Renal cortical epithelial cell (primary cell): Measurements from ENCODE around the gene CTSH. TPM values are rescaled to one million over a fixed set of nuclear protein-coding genes. Genes with fewer than 3 reads are reported as not detected.
A peak's percentile ranks its signal among the peaks of the same experiment; 100 is the strongest.

Experiments used
- DNase-seq: peaks from one replicate; pipeline ENCODE4 v3.0.0-alpha.2; 2011; ENCODE audit warnings: low read depth
- total RNA-seq: library from RNA; depleted of rRNA; stranded (reverse); fragments of >200 nt; gene quantifications from 2 replicates; pipeline ENCODE4 v1.2.3, GENCODE V29; 2014

The CTSH gene
- total RNA-seq, 1 donor from 2014 or later: 103 TPM

- no peak for DNase-seq
Observed at GRCh38 chr15:78977591-78978347, 32.9 kb upstream of the CTSH start.

DNA sequence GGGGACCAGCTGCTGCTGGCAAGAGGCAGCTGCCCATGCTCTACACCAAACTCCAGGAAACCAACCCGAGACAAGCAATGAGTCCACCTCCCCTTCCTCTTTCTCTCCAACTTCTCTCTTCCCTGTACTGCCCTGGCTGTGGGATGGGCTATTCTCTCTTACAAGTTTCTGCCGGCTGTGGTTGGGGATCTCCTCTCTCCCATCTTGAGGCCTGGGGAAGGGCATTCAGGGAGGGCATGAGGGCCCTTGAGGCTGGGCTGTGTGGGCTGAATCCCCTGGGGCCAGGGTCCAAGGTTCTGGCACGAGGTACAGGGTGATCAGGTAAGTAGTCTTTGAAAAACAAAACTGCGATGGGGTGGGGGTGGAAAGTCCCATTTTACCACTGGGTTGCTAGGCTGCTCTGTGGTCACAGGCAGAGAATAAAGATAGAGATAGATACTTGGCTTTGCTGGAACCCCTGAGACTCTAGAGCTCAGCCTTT is 32.3 kb upstream of the CTSH start:
- DNase-seq: no peak

DNA sequence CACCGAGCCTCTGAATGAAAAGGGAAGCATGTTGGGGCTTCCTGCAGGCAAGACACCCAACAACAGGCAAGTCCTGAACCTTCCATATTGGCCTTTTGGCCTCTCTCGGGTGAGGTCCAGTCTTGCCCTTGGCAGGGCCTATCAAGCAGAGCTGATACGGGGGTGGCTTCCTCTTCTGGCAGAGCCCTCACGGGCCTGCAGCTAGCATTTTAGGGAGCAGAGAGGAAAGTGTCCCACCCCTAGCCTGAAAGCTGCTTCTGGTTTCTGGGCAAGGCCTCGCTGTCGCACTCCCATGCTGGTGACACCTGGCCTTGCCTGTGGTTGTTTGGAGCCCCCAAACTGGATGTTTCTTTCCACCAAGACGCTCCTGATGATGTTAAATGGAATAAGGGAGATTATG is 31.8 kb upstream of the CTSH start:
- no peak for DNase-seq

GRCh38 chr15:78974272-78974918 is 29.5 kb upstream of the CTSH start:
- DNase-seq: no peak

- no peak for DNase-seq
Observed at GRCh38 chr15:78969687-78970349, 25.0 kb upstream of the CTSH start.

DNA sequence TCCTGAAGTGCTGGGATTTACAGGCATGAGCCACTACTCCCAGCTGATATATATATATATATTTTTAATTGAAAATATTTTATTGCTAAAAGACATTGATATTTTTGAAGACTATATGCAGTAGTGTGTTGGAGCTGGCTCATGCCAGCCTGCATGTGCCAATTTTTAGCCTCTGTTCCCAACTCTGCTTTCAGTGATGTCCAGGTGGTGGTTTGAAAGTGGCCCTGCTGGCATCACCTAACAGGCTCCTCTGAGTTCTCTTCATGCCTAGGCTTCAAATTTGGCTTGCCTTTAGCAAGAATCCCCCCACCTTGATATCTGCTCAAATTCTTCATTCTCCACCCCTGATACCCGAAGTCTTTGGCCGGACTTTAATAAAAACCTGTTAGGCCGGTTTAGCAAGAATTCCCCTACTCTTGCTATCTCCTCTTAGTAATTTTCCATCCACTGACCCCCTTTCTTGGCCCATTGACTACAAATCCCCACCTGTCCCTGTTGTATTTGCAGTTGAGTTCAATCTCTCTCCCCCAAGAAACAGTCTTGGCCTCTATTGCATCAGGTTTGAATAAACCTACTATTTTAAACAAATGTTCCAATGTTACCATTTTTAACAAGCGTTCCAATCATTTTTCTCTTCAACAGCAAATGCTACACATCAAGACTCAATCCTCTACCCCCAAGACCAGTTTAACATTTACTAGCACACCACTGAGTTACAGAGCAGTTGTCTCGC is 23.9 kb upstream of the CTSH start:
- DNase-seq: no peak

GRCh38 chr15:78968114-78968513 is 23.3 kb upstream of the CTSH start:
- no peak for DNase-seq

DNA sequence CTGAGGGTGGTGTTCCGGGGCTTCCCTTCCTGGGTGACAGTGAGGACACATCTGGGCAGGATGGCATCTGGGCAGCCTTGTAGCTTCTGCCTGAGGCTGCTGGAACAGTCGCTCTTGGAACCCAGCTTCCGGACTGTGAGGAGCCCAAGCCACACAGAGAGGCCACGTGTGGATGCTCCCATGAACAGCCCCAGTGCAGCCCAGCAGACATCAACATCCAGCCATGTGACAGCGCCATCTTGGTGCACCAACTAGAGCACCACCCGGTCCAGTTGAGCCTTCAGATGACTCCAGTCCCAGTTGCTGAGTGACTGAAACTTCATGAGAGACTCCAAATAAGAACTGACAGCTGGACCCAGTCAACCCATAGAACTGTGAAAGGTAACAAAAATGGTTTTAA is 15.5 kb upstream of the CTSH start:
- no peak for DNase-seq

- DNase-seq: no peak
Observed at GRCh38 chr15:78959360-78959759, 14.5 kb upstream of the CTSH start.

DNA sequence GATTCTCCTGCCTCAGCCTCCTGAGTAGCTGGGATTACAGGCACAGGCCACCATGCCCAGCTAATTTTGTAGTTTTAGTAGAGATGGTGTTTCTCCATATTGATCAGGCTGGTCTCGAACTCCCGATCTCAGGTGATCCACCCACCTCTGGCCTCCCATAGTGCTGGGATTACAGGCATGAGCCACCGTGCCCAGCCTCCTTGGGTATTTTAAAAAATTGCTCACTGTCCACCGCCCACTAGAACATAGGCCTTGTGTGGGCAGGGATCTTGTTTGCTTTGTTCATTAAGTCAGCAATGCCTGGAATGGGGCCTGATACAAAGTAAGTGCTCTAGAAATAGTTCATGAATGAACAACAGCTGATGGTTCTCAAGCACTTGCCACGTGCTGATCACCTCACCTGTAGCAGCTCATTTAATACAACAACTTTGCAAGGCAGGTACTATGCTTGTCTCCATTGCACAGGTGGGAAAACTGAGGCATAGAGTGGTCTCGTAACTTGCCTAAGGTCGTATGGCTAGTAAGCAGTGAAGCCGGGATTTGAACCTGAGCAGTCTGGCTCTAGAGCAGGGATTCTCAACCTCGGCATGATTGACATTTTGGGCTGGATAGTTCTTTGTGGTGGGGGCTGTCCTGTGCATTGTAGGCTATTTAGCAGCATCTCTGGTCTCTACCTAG is 12.7 kb upstream of the CTSH start:
- DNase-seq: no peak

DNA sequence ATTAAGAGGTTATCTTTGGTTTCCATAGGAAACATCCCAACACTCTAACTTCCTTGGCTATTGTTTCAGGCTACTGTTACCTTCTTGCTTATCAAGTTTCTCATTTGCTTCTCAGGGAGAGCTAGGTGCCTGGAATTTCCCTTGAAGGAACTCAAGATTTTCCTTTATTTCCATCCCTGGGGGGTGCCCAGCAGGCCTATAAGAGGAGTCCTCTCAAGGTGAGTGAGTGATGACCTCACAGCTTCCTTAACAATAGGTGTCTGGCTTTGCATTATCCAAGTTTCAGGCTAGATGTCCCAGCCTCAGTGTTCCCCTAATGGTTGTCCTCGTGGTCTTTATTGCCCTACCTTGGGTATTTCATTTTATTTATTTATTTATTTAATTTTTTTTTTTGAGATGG is 12.1 kb upstream of the CTSH start:
- no peak for DNase-seq

GRCh38 chr15:78955355-78955754 is 10.5 kb upstream of the CTSH start:
- DNase-seq: no peak

- peak; percentile 88 for DNase-seq
Observed at GRCh38 chr15:78951841-78952238, 7.0 kb upstream of the CTSH start.

DNA sequence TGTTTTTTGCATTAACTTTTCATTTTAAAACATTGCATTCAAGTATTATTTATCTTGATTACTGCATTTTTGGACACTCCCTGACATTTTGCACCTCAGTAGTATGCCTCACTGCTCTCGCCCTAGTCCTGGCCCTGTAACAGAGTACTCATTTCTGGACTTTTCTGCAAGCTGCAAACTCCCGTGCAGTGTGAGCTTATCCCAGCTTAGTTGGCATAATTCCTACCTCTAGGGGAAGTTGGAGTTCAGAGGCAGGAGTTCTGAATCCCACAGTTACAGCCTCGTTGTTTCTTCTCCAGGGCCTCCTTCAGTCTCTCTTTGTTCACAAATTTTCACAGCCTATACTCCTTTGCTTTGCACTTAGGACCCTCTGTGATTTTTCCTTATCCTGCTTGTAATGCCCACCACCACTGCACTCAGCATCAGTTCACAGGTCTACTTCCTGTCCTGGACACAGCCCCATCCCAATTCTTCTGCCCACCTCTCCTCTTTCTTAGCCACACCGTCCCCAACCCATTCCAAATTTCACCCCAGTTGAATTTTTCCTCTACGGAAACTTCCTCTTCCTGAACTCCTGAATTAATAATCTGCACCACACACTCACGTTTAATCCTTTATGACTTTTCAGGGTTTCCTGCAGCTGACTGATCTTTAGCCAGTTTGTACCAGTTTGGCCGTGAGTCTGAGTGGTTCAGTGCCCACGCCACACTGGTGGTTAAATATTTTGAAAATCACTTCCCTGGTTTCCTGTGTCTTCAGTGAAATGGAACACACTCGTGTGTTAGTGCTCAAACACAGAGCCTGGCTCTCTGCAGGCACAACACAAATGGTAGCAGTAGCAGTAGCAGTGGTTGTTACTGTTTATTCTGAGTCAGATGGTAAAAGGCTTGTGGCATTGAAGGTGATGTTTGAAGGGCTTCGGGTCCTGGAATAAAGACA is 6.3 kb upstream of the CTSH start:
- peak; percentile 77 for DNase-seq

- peak; percentile 35 for DNase-seq
Observed at GRCh38 chr15:78950343-78950742, 5.5 kb upstream of the CTSH start.

DNA sequence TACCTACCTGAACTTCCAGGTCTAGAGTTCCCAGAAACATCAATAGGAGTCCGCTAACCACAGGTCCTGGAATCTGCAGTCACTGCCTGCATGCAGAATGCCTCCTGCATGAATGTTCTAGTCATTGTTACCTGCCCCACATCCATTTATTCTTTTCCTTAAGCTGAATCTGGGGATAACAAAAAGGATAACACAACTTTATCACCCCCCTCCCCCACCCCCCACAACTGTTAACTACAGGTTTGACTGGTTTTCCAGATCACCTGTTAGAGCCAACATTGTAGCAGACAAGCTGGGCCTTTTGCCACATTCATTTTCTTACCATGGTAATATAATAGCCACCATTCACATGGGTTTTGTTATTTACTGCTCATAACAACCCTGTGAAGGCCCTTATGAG is 4.6 kb upstream of the CTSH start:
- DNase-seq: peak; percentile 6

DNA sequence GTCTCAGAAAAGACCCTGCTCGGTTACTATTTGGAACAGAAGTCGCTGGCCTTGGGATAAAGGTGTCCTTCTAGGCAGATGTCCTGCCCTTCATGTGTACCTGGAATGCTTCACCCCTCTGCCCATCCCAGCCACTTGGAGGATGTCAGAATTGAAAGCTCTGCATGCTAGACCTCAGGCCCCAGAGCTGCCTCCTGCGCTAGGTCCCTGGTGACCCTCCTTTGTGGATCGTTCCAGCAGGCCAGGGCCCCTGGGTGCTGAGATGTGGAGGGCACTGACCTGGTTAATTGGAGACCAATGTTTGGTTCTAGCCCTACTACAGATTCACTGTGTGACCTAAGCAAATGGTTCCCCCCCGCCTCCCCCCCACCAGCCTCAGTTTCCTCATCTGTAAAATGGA is 2.7 kb upstream of the CTSH start:
- no peak for DNase-seq

DNA sequence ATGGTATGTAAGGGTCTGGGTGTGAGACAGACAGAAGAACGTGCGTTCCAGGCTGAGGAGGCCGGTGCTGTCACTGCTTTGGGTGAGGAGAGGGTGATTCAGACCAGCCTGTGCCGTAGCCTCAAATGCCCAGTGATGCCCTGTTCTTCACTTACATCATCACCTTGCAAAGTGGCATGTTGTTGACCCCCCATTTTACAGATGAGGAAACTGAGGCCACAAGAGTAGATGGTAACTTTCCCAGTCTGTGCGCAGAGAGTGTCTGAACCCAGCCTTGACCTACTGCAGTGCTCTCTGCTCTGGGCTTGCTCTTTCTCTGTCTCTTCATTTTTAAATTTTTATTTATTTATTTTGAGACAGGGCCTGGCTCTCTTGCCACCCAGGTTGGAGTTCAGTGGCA is 1.6 kb upstream of the CTSH start:
- no peak for DNase-seq

DNA sequence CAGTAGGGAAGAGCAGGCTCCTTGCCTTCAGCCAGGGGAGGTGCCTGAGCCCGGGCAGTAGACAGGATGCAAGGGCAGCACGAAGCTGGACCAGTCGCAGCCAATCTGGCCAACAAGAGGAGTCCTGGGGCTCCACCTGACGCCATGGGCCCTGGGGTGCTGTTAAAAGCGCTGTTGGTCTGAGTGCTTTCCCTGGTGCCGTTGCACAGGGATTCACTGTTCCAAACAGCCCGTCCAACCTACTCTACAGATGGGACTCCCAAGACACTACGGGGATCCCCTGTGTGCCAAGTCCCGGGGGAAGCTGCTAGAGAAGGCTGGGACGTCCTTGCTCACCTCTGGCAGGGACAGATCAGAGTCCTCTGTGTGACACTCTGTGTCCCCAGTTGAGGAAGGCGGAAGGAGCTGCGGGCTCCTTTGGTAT is 632 bp downstream of the CTSH start:
- peak; percentile 3 for DNase-seq

- DNase-seq: peak; percentile 22
Observed at GRCh38 chr15:78943692-78944091, 1.2 kb downstream of the CTSH start.

DNA sequence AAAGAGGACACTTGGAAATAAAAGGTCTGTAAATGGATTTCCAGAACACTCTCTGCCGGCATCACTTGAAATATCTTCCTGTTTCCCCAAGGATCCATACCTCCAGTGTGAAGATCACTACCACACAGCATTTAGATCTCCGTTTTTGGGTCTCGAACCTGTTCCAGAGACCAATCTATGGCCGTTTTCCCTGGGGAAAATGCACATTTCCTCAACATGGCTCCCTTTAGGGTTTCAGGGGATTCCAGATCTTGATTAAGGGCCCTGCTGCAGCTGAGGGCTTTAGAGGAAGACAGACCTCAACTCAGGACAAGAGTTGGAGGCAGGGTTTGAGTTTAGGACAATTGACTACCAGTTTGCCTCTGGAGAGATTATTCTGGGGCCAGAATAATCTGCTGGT is 2.1 kb downstream of the CTSH start:
- no peak for DNase-seq
